Esophagus squamous epithelium (tissue), 5 donors: ENCODE data around the gene KSR1. TPM values are rescaled to one million over a fixed set of nuclear protein-coding genes. Genes with fewer than 3 reads are reported as not detected.
A peak's percentile ranks its signal among the peaks of the same experiment; 100 is the strongest.

ENCODE experiments used
- DNase-seq: peaks from one replicate; lab custom pipeline; 2025; lab: John Stamatoyannopoulos, UW
- H3K27ac ChIP-seq, 4 donors: fragments of 200-600 bp; sonication (generic); one replicate each; pipeline ENCODE4 v1.5.1; 2016 to 2019; ENCODE audit warnings: mild to moderate bottlenecking in 1 of 4
- H3K27me3 ChIP-seq, 4 donors: fragments of 200-600 bp; sonication (generic); 1 replicate in 3 of 4; 2 replicates in 1 of 4; pipeline versions ENCODE4 v1.5.1 to v1.6.0; 2017 to 2021; ENCODE audit warnings: antibody characterized with exemption in 1 of 4
- H3K36me3 ChIP-seq, 3 donors: fragments of 200-600 bp; sonication (generic); one replicate each; pipeline ENCODE4 v1.5.1; 2016 to 2019
- H3K4me1 ChIP-seq, 3 donors: fragments of 200-600 bp; sonication (generic); one replicate each; pipeline ENCODE4 v1.5.1; 2017 to 2019
- H3K4me3 ChIP-seq, 4 donors: fragments of 200-600 bp; sonication (generic); 1 replicate in 3 of 4; 2 replicates in 1 of 4; pipeline ENCODE4 v1.5.1; 2016 to 2019; ENCODE audit warnings: mild to moderate bottlenecking in 2 of 4, moderate library complexity in 1 of 4
- H3K9me3 ChIP-seq, 3 donors: fragments of 200-600 bp; sonication (generic); one replicate each; pipeline ENCODE4 v1.5.1; 2016 to 2019
- POLR2A ChIP-seq, 4 donors: fragments of 450-650 bp; IDR thresholded peaks; one replicate each; pipeline ENCODE4 v1.6.1; 2017; ENCODE audit warnings: antibody characterized with exemption in 4 of 4, mild to moderate bottlenecking in 4 of 4, moderate library complexity in 3 of 4
- WGBS, 2 donors: methylation state at CpG; one replicate each; pipeline ENCODE4 v1.1.5; 2018; 5-methylcytosine and 5-hydroxymethylcytosine counted together
- intact Hi-C: fragments of 100-400 bp; cut with DNase I; formaldehyde crosslinking; loops from one replicate; pipeline ENCODE4 v1.15.0; 2022
- total RNA-seq, 4 donors: library from RNA; depleted of rRNA; stranded (reverse); fragments of >200 nt; gene quantifications; one replicate each; pipeline ENCODE4 v1.1.0, GENCODE V29; 2016
- TF ChIP-seq, protein P1 (sequence below), 6 experiments: fragments of 450-650 bp in 4 of 6; fragments of 200-600 bp in 2 of 6; sonication (generic) in 2 of 6; IDR thresholded peaks; one replicate each; pipeline ENCODE4 v1.5.1; 2016 to 2019; ENCODE audit warnings: antibody characterized with exemption in 6 of 6, mild to moderate bottlenecking in 4 of 6, moderate library complexity in 4 of 6
- donor health status: DM: yes; HTN: yes; CAD: no.

Gene KSR1
- total RNA-seq, 4 donors from 2014 or later = 22.3 to 32.4 (median 31.0) TPM

DNA sequence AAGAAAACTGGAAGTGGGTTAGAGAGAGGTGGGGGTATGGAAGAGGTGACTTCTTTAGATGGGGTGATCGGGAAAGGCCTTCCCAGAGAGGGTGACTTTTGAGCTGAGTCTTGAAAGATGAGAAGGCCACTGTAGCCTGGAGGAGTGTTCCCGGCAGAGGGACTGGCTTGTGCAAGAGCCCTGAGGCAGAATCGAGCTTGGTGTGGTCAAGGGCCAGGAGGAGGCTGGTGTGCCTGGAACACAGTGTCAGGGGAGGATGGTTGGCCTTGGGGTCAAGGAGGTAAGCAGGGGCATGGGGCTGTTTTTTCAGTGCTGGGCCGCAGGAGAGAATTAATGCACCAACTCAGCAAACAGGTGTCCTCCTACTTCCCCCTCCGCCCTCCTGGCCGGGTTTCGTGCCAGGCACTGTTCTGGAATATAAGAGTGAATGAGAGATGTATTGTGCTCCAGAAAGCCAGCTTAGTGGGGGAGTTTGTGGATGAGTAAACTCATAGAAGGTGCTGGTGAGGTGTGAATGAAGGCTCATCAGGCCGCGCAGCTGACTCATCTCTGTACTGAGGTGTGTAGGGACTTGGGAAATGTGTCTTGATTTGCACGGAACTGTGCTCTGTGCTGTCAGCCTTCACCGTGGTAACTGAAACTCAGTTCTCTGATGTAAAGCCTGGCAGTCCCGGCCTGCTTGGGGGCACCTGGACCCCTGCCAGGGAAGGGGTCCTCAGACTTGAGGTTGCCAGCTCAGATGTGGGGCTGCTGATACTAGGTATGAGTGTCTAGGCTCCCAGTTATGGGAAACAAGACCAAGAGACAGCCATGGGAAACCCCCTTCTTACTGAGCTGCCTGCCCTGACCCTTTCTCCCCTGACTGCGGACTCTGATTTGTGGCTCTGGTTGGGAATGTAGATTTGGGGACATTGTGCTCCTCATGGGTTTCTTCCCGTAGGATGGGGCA is 15.3 kb downstream of the KSR1 start:
- no peak for DNase-seq

DNA sequence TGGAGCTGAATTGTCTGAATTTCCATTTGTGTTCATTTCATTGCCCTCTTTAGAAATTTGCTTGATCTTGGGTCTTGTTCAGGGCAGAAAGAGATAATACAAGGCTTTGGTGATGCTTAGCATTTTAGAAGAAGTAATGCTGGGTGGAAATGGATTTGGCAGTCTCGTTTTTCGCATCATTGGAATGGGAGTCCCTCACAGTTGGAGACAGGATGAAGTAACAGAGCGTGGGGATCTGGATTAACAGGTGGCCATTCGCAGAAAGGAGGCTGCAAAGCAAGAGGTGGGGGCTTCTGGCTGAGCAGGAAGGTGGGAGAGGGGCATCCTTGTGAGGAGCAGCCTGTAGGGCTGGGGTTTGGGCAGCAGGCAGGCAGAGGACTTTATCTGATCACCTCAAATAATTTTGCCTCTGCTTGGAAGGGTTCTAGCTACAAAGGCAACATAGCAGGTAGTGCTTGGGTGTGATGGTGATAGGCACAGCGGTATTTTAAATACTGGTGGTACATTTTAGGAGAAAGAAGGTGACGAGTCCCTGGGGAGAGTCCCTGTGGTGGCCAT is 17.0 kb downstream of the KSR1 start:
- WGBS, 2 donors = 76 to 85% methylated on average over 6 of the region's 6 CpGs
- Histone ChIP-seq H3K27me3 (no peaks in the 10 kb centered on the region), H3K27ac (peak overlapping the region; percentile 55 to 72 (median 64)), H3K4me1 (peaks cover 40 to 92% (median 74%) of the 10 kb centered on the region in 3 donors), H3K4me3 (no peak overlapping the region), H3K9me3 (no peaks in the 10 kb centered on the region), H3K36me3 (no peaks in the 10 kb centered on the region)
- intact Hi-C loops = no loop called here
- TF ChIP-seq POLR2A (IDR thresholded peaks at IDR 0.05) = no peak
- TF ChIP-seq, protein P1, sequence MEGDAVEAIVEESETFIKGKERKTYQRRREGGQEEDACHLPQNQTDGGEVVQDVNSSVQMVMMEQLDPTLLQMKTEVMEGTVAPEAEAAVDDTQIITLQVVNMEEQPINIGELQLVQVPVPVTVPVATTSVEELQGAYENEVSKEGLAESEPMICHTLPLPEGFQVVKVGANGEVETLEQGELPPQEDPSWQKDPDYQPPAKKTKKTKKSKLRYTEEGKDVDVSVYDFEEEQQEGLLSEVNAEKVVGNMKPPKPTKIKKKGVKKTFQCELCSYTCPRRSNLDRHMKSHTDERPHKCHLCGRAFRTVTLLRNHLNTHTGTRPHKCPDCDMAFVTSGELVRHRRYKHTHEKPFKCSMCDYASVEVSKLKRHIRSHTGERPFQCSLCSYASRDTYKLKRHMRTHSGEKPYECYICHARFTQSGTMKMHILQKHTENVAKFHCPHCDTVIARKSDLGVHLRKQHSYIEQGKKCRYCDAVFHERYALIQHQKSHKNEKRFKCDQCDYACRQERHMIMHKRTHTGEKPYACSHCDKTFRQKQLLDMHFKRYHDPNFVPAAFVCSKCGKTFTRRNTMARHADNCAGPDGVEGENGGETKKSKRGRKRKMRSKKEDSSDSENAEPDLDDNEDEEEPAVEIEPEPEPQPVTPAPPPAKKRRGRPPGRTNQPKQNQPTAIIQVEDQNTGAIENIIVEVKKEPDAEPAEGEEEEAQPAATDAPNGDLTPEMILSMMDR (IDR thresholded peaks at IDR 0.05) = no peak
- DNase-seq = no peak

More for the DNA sequence above, 15.3 kb downstream of the KSR1 start:
- peak overlapping the region; percentile 81 to 89 (median 82) for H3K27ac ChIP-seq
- intact Hi-C loops = no loop called here
- H3K4me3 ChIP-seq = peak overlapping the region in 1 of 4 donors; percentile 23
- H3K4me1 ChIP-seq = peaks cover 40 to 82% (median 68%) of the 10 kb centered on the region in 3 donors
- H3K27me3 ChIP-seq = no peaks in the 10 kb centered on the region
- TF ChIP-seq, protein P1 (IDR thresholded peaks at IDR 0.05) = no peak
- TF ChIP-seq POLR2A (IDR thresholded peaks at IDR 0.05) = no peak
- H3K9me3 ChIP-seq = no peaks in the 10 kb centered on the region
- 33 to 40% methylated on average over 9 to 13 of the region's 14 CpGs for WGBS, 2 donors
- H3K36me3 ChIP-seq = no peaks in the 10 kb centered on the region

- intact Hi-C loops = no loop called here
- H3K4me1 ChIP-seq = peaks cover 40 to 92% (median 74%) of the 10 kb centered on the region in 3 donors
- H3K27ac ChIP-seq = peak overlapping the region; percentile 55 to 72 (median 64)
- no peaks in the 10 kb centered on the region for H3K27me3 ChIP-seq
- no peak overlapping the region for H3K4me3 ChIP-seq
- no peak for TF ChIP-seq POLR2A (IDR thresholded peaks at IDR 0.05)
- TF ChIP-seq, protein P1 (IDR thresholded peaks at IDR 0.05) = no peak
- H3K9me3 ChIP-seq = no peaks in the 10 kb centered on the region
- WGBS, 2 donors = 35 to 50% methylated on average over 8 of the region's 8 CpGs
- H3K36me3 ChIP-seq = no peaks in the 10 kb centered on the region
- no peak for DNase-seq
Measured at GRCh38 chr17:27473748-27474609, 17.7 kb downstream of the KSR1 start.

DNA sequence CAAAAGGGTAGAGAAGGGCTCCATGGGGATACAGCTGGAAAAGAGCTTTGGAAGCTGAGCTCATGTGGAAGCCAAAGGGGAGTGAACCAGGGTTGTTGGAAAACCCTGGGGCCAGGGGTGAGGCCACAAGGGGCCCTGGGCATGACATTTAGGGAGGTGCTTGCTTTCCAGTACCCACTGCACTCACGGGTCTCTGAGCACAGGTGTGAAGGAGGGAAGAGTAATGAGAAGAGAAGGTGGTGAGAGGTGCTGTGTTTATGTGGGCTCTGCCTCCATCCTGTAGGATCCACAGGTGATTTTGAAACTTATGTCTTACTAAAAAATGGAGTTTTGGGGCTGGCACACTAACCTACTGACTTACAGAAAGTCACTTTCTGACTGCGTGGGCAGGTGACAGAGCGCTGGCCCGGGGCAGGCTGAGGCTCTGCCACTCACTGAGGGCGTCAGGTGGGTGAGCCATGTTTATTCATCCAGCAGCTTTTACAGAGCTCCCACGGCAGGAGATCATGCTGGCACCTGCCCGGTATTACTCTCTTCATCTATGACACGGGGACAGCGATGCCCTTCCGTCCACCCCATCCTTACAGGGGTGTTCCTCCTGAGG is 18.9 kb downstream of the KSR1 start:
- 37 to 41% methylated on average over 10 of the region's 10 CpGs for WGBS, 2 donors
- DNase-seq = no peak
- intact Hi-C loops = no loop called here
- H3K27ac ChIP-seq = peak overlapping the region; percentile 20 to 62 (median 38)
- no peaks in the 10 kb centered on the region for H3K9me3 ChIP-seq
- no peaks in the 10 kb centered on the region for H3K27me3 ChIP-seq
- no peak overlapping the region for H3K4me3 ChIP-seq
- H3K36me3 ChIP-seq = no peaks in the 10 kb centered on the region
- TF ChIP-seq POLR2A (IDR thresholded peaks at IDR 0.05) = no peak
- TF ChIP-seq, protein P1 (IDR thresholded peaks at IDR 0.05) = no peak
- peaks cover 40 to 83% (median 71%) of the 10 kb centered on the region in 3 donors for H3K4me1 ChIP-seq
